ENCODE results near the gene ZFYVE27.

The ZFYVE27 gene

GRCh38 chr10:97708976-97709946 is 27.7 kb upstream of the ZFYVE27 start:
- Histone ChIP-seq H3K4me2 (ENCODE audit: low read length) (no peak overlapping the region), H3K27ac (ENCODE audit: low read length) (no peak overlapping the region), H2AFZ (ENCODE audit: low read depth, low read length) (no peak overlapping the region), H3K27me3 (ENCODE audit: low read depth, low read length) (no peaks in the 10 kb centered on the region), H3K9me3 (ENCODE audit: insufficient read depth, low read length) (no peaks in the 10 kb centered on the region), H3K4me1 (ENCODE audit: low read length) (no peaks in the 10 kb centered on the region; the same call in 1 of the 2 replicates), H4K20me1 (ENCODE audit: insufficient read depth, low read length) (no peaks in the 10 kb centered on the region), H3K4me3 (ENCODE audit: low read length) (no peak overlapping the region), H3K79me2 (ENCODE audit: low read length) (no peaks in the 10 kb centered on the region), H3K36me3 (replicated peaks; ENCODE audit: low read depth, low read length) (no peaks in the 10 kb centered on the region), H3K9ac (ENCODE audit: low read length) (no peak overlapping the region)
- TF ChIP-seq CTCF (IDR thresholded peaks at IDR 0.05; ENCODE audit: low read depth, low read length) = peak; percentile 67
- no peak for TF ChIP-seq EZH2phosphoT487 (IDR thresholded peaks at IDR 0.05; ENCODE audit: low read depth)

DNA sequence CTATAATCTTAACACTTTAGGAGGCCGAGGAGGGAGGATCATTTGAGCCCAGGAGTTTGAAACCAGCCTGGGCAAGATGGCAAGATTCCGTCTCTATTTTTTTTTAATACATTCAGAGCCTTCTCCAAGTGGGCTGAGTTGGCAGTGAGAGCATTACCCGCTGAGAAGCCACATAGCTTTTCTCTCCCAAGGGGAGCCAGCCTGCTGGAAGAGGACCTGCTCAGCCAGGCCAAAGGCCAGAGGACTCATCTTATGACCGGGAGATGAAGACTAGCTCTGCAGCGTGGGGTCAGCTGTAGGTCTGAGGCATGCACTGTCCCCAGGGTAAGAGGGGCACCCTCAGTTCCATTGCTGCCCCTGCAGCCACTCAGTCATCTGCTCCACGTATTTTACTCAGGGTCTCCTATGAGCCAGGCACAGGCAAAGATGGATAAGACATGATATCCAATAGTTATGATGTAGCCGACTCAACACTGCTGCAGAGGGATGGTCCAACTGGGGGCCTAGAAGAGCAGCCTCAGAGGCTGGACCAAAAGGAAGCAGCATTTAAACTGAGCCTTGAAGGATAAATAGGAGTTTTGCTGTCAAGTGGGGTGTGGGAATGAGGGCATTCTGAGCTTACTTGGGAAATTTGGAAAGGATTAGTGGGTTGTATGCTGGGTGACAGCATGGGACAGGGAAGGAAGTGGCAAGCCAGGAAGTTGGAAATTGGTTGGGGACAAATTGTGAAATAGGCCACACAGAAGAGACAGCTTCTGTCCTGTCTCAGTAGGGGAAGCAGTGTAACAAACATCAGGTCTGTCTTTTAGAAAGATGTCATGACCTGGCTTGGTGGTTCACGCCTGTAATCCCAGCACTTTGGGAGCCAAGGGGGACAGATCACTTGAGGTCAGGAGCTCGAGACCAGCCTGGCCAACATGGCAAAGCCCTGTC is 25.0 kb upstream of the ZFYVE27 start:
- H3K9ac ChIP-seq (ENCODE audit: low read length) = no peak overlapping the region
- H3K9me3 ChIP-seq (ENCODE audit: insufficient read depth, low read length) = no peaks in the 10 kb centered on the region
- no peaks in the 10 kb centered on the region; the same call in 1 of the 2 replicates for H3K4me1 ChIP-seq (ENCODE audit: low read length)
- H3K27ac ChIP-seq (ENCODE audit: low read length) = no peak overlapping the region
- no peak overlapping the region for H3K4me2 ChIP-seq (ENCODE audit: low read length)
- H3K4me3 ChIP-seq (ENCODE audit: low read length) = no peak overlapping the region
- no peak overlapping the region for H2AFZ ChIP-seq (ENCODE audit: low read depth, low read length)
- no peaks in the 10 kb centered on the region for H3K79me2 ChIP-seq (ENCODE audit: low read length)
- no peak for TF ChIP-seq CTCF (IDR thresholded peaks at IDR 0.05; ENCODE audit: low read depth, low read length)
- no peak for TF ChIP-seq EZH2phosphoT487 (IDR thresholded peaks at IDR 0.05; ENCODE audit: low read depth)
- no peaks in the 10 kb centered on the region for H3K36me3 ChIP-seq (replicated peaks; ENCODE audit: low read depth, low read length)
- H4K20me1 ChIP-seq (ENCODE audit: insufficient read depth, low read length) = no peaks in the 10 kb centered on the region
- no peaks in the 10 kb centered on the region for H3K27me3 ChIP-seq (ENCODE audit: low read depth, low read length)

- H3K4me1 ChIP-seq (ENCODE audit: low read length) = no peaks in the 10 kb centered on the region; the same call in 1 of the 2 replicates
- no peak within 1 kb of the TSS for H3K27ac ChIP-seq (ENCODE audit: low read length)
- H3K9ac ChIP-seq (ENCODE audit: low read length) = peak within 1 kb of the TSS; percentile 74
- H3K79me2 ChIP-seq (ENCODE audit: low read length) = no peaks in the 10 kb centered on the region
- H3K4me3 ChIP-seq (ENCODE audit: low read length) = peak within 1 kb of the TSS; percentile 96
- peak within 1 kb of the TSS; percentile 91 for H2AFZ ChIP-seq (ENCODE audit: low read depth, low read length)
- no peaks in the 10 kb centered on the region for H3K36me3 ChIP-seq (replicated peaks; ENCODE audit: low read depth, low read length)
- H3K9me3 ChIP-seq (ENCODE audit: insufficient read depth, low read length) = no peaks in the 10 kb centered on the region
- peak within 1 kb of the TSS; percentile 90 for H3K4me2 ChIP-seq (ENCODE audit: low read length)
- no peaks in the 10 kb centered on the region for H3K27me3 ChIP-seq (ENCODE audit: low read depth, low read length)
- H4K20me1 ChIP-seq (ENCODE audit: insufficient read depth, low read length) = no peaks in the 10 kb centered on the region
- TF ChIP-seq CTCF (IDR thresholded peaks at IDR 0.05; ENCODE audit: low read depth, low read length) (no peak), EZH2phosphoT487 (IDR thresholded peaks at IDR 0.05; ENCODE audit: low read depth) (no peak)
These were observed 23.5 kb upstream of the ZFYVE27 start, which contains the start of gene MARVELD1 for GRCh38 chr10:97713339-97713825. TSS of gene MARVELD1 (plus strand) at chr10:97713730. CDS start at chr10:97713877, 147 bp downstream.
